NCI-H345 treated with DMSO at 0.1 percent for 48 hours (cell line): Measurements from ENCODE around the gene TBC1D2B.
A peak's percentile ranks its signal among the peaks of the same experiment; 100 is the strongest.

Experiments used
- DNase-seq: peaks from one replicate; lab custom pipeline; 2025; ENCODE audit not compliant: unreplicated experiment; lab: John Stamatoyannopoulos, UW

TBC1D2B gene

GRCh38 chr15:78097667-78098066 is 20.2 kb upstream of the TBC1D2B start:
- DNase-seq: no peak

GRCh38 chr15:78093242-78094020 is 15.9 kb upstream of the TBC1D2B start:
- no peak for DNase-seq

- DNase-seq: no peak
Measured at GRCh38 chr15:78092261-78093041, 14.9 kb upstream of the TBC1D2B start, which contains the start of gene SH2D7. Gene SH2D7 (plus strand): TSS chr15:78092561. CDS start chr15:78092585, 24 bp downstream.

- DNase-seq: no peak
Measured at GRCh38 chr15:78090422-78091063, 13.0 kb upstream of the TBC1D2B start.

- no peak for DNase-seq
Measured at GRCh38 chr15:78088773-78089080, 11.2 kb upstream of the TBC1D2B start.

GRCh38 chr15:78087951-78088772 is 10.7 kb upstream of the TBC1D2B start:
- DNase-seq: no peak

- no peak for DNase-seq
Measured at GRCh38 chr15:78085928-78086327, 8.4 kb upstream of the TBC1D2B start.

- no peak for DNase-seq
Measured at GRCh38 chr15:78084449-78084750, 6.9 kb upstream of the TBC1D2B start.

- DNase-seq: no peak
Measured at GRCh38 chr15:78083687-78084448, 6.4 kb upstream of the TBC1D2B start.

- DNase-seq: no peak
Measured at GRCh38 chr15:78083186-78083585, 5.7 kb upstream of the TBC1D2B start.

- no peak for DNase-seq
Measured at GRCh38 chr15:78082743-78083110, 5.2 kb upstream of the TBC1D2B start.

- no peak for DNase-seq
Measured at GRCh38 chr15:78082106-78082742, 4.7 kb upstream of the TBC1D2B start.

GRCh38 chr15:78080088-78080460 is 2.6 kb upstream of the TBC1D2B start:
- DNase-seq: no peak

- DNase-seq: no peak
Measured at GRCh38 chr15:78079298-78080087, 2.0 kb upstream of the TBC1D2B start.

GRCh38 chr15:78077871-78078210 is 330 bp upstream of the TBC1D2B start:
- DNase-seq: no peak

GRCh38 chr15:78076231-78077052 is 1.1 kb downstream of the TBC1D2B start:
- no peak for DNase-seq

GRCh38 chr15:78075490-78076230 is 1.9 kb downstream of the TBC1D2B start:
- DNase-seq: peak; percentile 10
